Transverse colon (tissue), 4 donors: ENCODE results near the gene TOMM70.

Experiments used
- POLR2AphosphoS5 ChIP-seq, 3 donors: sonication (generic); formaldehyde crosslinking; IDR thresholded peaks; one replicate each; pipeline ENCODE4 v1.6.1; 2016; ENCODE audit warnings: antibody characterized with exemption in 3 of 3
- TF ChIP-seq, protein P1 (sequence below), 5 experiments: fragments of 200-600 bp in 3 of 5; fragments of 450-650 bp in 2 of 5; sonication (generic) in 3 of 5; IDR thresholded peaks; 1 replicate in 2 of 5; 2 replicates in 3 of 5; pipeline ENCODE4 v1.5.1; 2016 to 2017; ENCODE audit warnings: antibody characterized with exemption in 5 of 5, inconsistent platforms in 3 of 5, mild to moderate bottlenecking in 2 of 5, moderate library complexity in 1 of 5

DNA sequence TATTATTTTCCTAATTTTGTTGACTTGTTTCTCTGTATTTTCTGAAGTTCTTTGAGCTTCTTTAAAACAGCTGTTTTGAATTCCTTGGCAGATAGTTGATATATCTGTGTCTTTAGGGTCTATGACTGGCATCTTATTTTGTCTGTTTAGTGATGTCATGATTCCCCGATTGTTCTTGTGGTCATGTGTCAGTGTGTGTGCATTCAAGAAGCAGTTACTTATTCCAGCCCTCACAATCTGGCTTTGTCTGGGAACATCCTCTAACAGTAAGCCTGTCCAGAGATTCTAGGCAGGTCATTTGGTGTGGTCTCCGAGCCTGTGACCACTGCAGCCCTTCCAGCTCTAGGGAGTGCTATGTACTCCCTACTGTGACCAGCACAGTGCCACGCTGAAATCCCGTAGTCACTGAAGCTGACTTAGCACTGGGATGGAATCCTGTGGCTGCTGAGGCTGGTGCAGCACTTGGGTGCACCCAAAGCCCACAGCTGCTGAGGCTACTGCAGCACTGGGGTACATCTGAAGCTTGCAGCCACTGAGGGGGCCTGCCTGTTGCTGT is 7.2 kb upstream of the TOMM70 start:
- TF ChIP-seq POLR2AphosphoS5 (IDR thresholded peaks at IDR 0.05): no peak
- TF ChIP-seq, protein P1, sequence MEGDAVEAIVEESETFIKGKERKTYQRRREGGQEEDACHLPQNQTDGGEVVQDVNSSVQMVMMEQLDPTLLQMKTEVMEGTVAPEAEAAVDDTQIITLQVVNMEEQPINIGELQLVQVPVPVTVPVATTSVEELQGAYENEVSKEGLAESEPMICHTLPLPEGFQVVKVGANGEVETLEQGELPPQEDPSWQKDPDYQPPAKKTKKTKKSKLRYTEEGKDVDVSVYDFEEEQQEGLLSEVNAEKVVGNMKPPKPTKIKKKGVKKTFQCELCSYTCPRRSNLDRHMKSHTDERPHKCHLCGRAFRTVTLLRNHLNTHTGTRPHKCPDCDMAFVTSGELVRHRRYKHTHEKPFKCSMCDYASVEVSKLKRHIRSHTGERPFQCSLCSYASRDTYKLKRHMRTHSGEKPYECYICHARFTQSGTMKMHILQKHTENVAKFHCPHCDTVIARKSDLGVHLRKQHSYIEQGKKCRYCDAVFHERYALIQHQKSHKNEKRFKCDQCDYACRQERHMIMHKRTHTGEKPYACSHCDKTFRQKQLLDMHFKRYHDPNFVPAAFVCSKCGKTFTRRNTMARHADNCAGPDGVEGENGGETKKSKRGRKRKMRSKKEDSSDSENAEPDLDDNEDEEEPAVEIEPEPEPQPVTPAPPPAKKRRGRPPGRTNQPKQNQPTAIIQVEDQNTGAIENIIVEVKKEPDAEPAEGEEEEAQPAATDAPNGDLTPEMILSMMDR (IDR thresholded peaks at IDR 0.05): no peak
